ENCODE data around the gene LCE1D.

LCE1D gene

GRCh38 chr1:152811050-152811449 is 14.5 kb downstream of the LCE1D start:
- no peak overlapping the region for H3K9ac ChIP-seq (ENCODE audit: low read depth in 1 of 2, low read length in 2 of 2)
- H3K9me3 ChIP-seq (ENCODE audit: control insufficient read depth in 1 of 2, low read length in 2 of 2): no peaks in the 10 kb centered on the region
- H3K27ac ChIP-seq (ENCODE audit: low read depth, low read length): no peak overlapping the region
- no peaks in the 10 kb centered on the region for H3K36me3 ChIP-seq (ENCODE audit: control insufficient read depth in 1 of 2, insufficient read depth in 2 of 2, low read length in 2 of 2)
- H3K27me3 ChIP-seq (ENCODE audit: control insufficient read depth in 1 of 2, insufficient read depth in 2 of 2, low read length in 2 of 2): no peaks in the 10 kb centered on the region
- H3K4me3 ChIP-seq (ENCODE audit: low read depth in 1 of 2, low read length in 2 of 2): no peak overlapping the region
- no peaks in the 10 kb centered on the region for H3K4me1 ChIP-seq (ENCODE audit: control insufficient read depth in 1 of 2, insufficient read depth in 2 of 2, low read length in 2 of 2)

- Histone ChIP-seq H3K36me3 (ENCODE audit: control insufficient read depth in 1 of 2, insufficient read depth in 2 of 2, low read length in 2 of 2) (no peaks in the 10 kb centered on the region), H3K4me3 (ENCODE audit: low read depth in 1 of 2, low read length in 2 of 2) (no peak within 1 kb of the TSS), H3K9me3 (ENCODE audit: control insufficient read depth in 1 of 2, low read length in 2 of 2) (no peaks in the 10 kb centered on the region), H3K4me1 (ENCODE audit: control insufficient read depth in 1 of 2, insufficient read depth in 2 of 2, low read length in 2 of 2) (no peaks in the 10 kb centered on the region), H3K9ac (ENCODE audit: low read depth in 1 of 2, low read length in 2 of 2) (no peak within 1 kb of the TSS), H3K27me3 (ENCODE audit: control insufficient read depth in 1 of 2, insufficient read depth in 2 of 2, low read length in 2 of 2) (no peaks in the 10 kb centered on the region), H3K27ac (ENCODE audit: low read depth, low read length) (no peak within 1 kb of the TSS)
Measured at GRCh38 chr1:152811671-152812070, 15.2 kb downstream of the LCE1D start, which contains the start of gene LCE1B. Gene LCE1B, plus strand, starts transcription at chr1:152811971. Its CDS starts 476 bp downstream, at chr1:152812447.

- no peaks in the 10 kb centered on the region for H3K4me1 ChIP-seq (ENCODE audit: control insufficient read depth in 1 of 2, insufficient read depth in 2 of 2, low read length in 2 of 2)
- H3K36me3 ChIP-seq (ENCODE audit: control insufficient read depth in 1 of 2, insufficient read depth in 2 of 2, low read length in 2 of 2): no peaks in the 10 kb centered on the region
- H3K27ac ChIP-seq (ENCODE audit: low read depth, low read length): no peak overlapping the region
- no peak overlapping the region for H3K4me3 ChIP-seq (ENCODE audit: low read depth in 1 of 2, low read length in 2 of 2)
- H3K9ac ChIP-seq (ENCODE audit: low read depth in 1 of 2, low read length in 2 of 2): no peak overlapping the region
- H3K9me3 ChIP-seq (ENCODE audit: control insufficient read depth in 1 of 2, low read length in 2 of 2): no peaks in the 10 kb centered on the region
- no peaks in the 10 kb centered on the region for H3K27me3 ChIP-seq (ENCODE audit: control insufficient read depth in 1 of 2, insufficient read depth in 2 of 2, low read length in 2 of 2)
Measured at GRCh38 chr1:152817309-152817708, 20.8 kb downstream of the LCE1D start.

GRCh38 chr1:152823294-152823693 is 26.8 kb downstream of the LCE1D start:
- Histone ChIP-seq H3K27ac (ENCODE audit: low read depth, low read length) (no peak overlapping the region), H3K27me3 (ENCODE audit: control insufficient read depth in 1 of 2, insufficient read depth in 2 of 2, low read length in 2 of 2) (no peaks in the 10 kb centered on the region), H3K4me3 (ENCODE audit: low read depth in 1 of 2, low read length in 2 of 2) (no peak overlapping the region), H3K9ac (ENCODE audit: low read depth in 1 of 2, low read length in 2 of 2) (no peak overlapping the region), H3K9me3 (ENCODE audit: control insufficient read depth in 1 of 2, low read length in 2 of 2) (no peaks in the 10 kb centered on the region), H3K4me1 (ENCODE audit: control insufficient read depth in 1 of 2, insufficient read depth in 2 of 2, low read length in 2 of 2) (no peaks in the 10 kb centered on the region), H3K36me3 (ENCODE audit: control insufficient read depth in 1 of 2, insufficient read depth in 2 of 2, low read length in 2 of 2) (no peaks in the 10 kb centered on the region)

- Histone ChIP-seq H3K4me3 (ENCODE audit: low read depth in 1 of 2, low read length in 2 of 2) (no peak overlapping the region), H3K27ac (ENCODE audit: low read depth, low read length) (no peak overlapping the region), H3K9ac (ENCODE audit: low read depth in 1 of 2, low read length in 2 of 2) (no peak overlapping the region), H3K4me1 (ENCODE audit: control insufficient read depth in 1 of 2, insufficient read depth in 2 of 2, low read length in 2 of 2) (no peaks in the 10 kb centered on the region), H3K9me3 (ENCODE audit: control insufficient read depth in 1 of 2, low read length in 2 of 2) (no peaks in the 10 kb centered on the region), H3K27me3 (ENCODE audit: control insufficient read depth in 1 of 2, insufficient read depth in 2 of 2, low read length in 2 of 2) (peaks cover 0 to 3% of the 10 kb centered on the region in 2 donors), H3K36me3 (ENCODE audit: control insufficient read depth in 1 of 2, insufficient read depth in 2 of 2, low read length in 2 of 2) (no peaks in the 10 kb centered on the region)
Measured at GRCh38 chr1:152824964-152825363, 28.4 kb downstream of the LCE1D start.

- no peak within 1 kb of the TSS for H3K9ac ChIP-seq (ENCODE audit: low read depth in 1 of 2, low read length in 2 of 2)
Measured at GRCh38 chr1:152827173-152827572, 30.7 kb downstream of the LCE1D start, which contains the start of gene LCE1A. Gene LCE1A, plus strand, starts transcription at chr1:152827473. Its CDS starts 0 bp downstream, at chr1:152827473.

GRCh38 chr1:152836870-152837269 is 40.3 kb downstream of the LCE1D start:
- H3K9me3 ChIP-seq (ENCODE audit: control insufficient read depth in 1 of 2, low read length in 2 of 2): no peaks in the 10 kb centered on the region
- H3K4me3 ChIP-seq (ENCODE audit: low read depth in 1 of 2, low read length in 2 of 2): no peak overlapping the region
- H3K9ac ChIP-seq (ENCODE audit: low read depth in 1 of 2, low read length in 2 of 2): no peak overlapping the region
- no peaks in the 10 kb centered on the region for H3K36me3 ChIP-seq (ENCODE audit: control insufficient read depth in 1 of 2, insufficient read depth in 2 of 2, low read length in 2 of 2)
- H3K27ac ChIP-seq (ENCODE audit: low read depth, low read length): no peak overlapping the region
- H3K4me1 ChIP-seq (ENCODE audit: control insufficient read depth in 1 of 2, insufficient read depth in 2 of 2, low read length in 2 of 2): no peaks in the 10 kb centered on the region
- no peaks in the 10 kb centered on the region for H3K27me3 ChIP-seq (ENCODE audit: control insufficient read depth in 1 of 2, insufficient read depth in 2 of 2, low read length in 2 of 2)

More at GRCh38 chr1:152827173-152827572, 30.7 kb downstream of the LCE1D start, which contains the start of gene LCE1A:
- Histone ChIP-seq H3K9me3 (ENCODE audit: control insufficient read depth in 1 of 2, low read length in 2 of 2) (no peaks in the 10 kb centered on the region), H3K36me3 (ENCODE audit: control insufficient read depth in 1 of 2, insufficient read depth in 2 of 2, low read length in 2 of 2) (no peaks in the 10 kb centered on the region), H3K27me3 (ENCODE audit: control insufficient read depth in 1 of 2, insufficient read depth in 2 of 2, low read length in 2 of 2) (peaks cover 0 to 3% of the 10 kb centered on the region in 2 donors), H3K4me3 (ENCODE audit: low read depth in 1 of 2, low read length in 2 of 2) (no peak within 1 kb of the TSS), H3K4me1 (ENCODE audit: control insufficient read depth in 1 of 2, insufficient read depth in 2 of 2, low read length in 2 of 2) (no peaks in the 10 kb centered on the region), H3K27ac (ENCODE audit: low read depth, low read length) (no peak within 1 kb of the TSS)

- Histone ChIP-seq H3K4me3 (ENCODE audit: low read depth in 1 of 2, low read length in 2 of 2) (no peak within 1 kb of the TSS), H3K9me3 (ENCODE audit: control insufficient read depth in 1 of 2, low read length in 2 of 2) (no peaks in the 10 kb centered on the region), H3K36me3 (ENCODE audit: control insufficient read depth in 1 of 2, insufficient read depth in 2 of 2, low read length in 2 of 2) (no peaks in the 10 kb centered on the region), H3K4me1 (ENCODE audit: control insufficient read depth in 1 of 2, insufficient read depth in 2 of 2, low read length in 2 of 2) (no peaks in the 10 kb centered on the region), H3K27me3 (ENCODE audit: control insufficient read depth in 1 of 2, insufficient read depth in 2 of 2, low read length in 2 of 2) (no peaks in the 10 kb centered on the region), H3K27ac (ENCODE audit: low read depth, low read length) (no peak within 1 kb of the TSS), H3K9ac (ENCODE audit: low read depth in 1 of 2, low read length in 2 of 2) (no peak within 1 kb of the TSS)
Measured at GRCh38 chr1:152842556-152842955, 46.0 kb downstream of the LCE1D start, which contains the start of gene LCE6A. Gene LCE6A, plus strand, starts transcription at chr1:152842856. Its CDS starts 665 bp downstream, at chr1:152843521.

Measured in duodenal mucosa (tissue), 2 donors.